Smooth muscle cell (in vitro differentiated cells): ENCODE measurements around the gene LIMS3. TPM values are rescaled to one million over a fixed set of nuclear protein-coding genes. Genes with fewer than 3 reads are reported as not detected.
"Not testable (repeated sequence)": the region's sequence is repeated elsewhere in the genome, so short reads cannot be mapped to it uniquely, and the experiment has no call there.

Source experiments
- DNase-seq: peaks from one replicate; lab custom pipeline; 2025; ENCODE audit not compliant: unreplicated experiment; lab: John Stamatoyannopoulos, UW
- H2AFZ ChIP-seq: fragments of 200-600 bp; sonication (generic); 2 replicates; pipeline ENCODE4 v1.6.0; 2016; ENCODE audit warnings: antibody characterized with exemption, low read depth, mild to moderate bottlenecking
- H3F3A ChIP-seq: fragments of 200-600 bp; sonication (generic); 2 replicates; pipeline ENCODE4 v1.6.0; 2017; ENCODE audit warnings: antibody characterized with exemption, low read depth
- H3K27ac ChIP-seq: fragments of 200-600 bp; sonication (generic); 2 replicates; pipeline ENCODE4 v1.5.1; 2016; ENCODE audit warnings: low read depth, mild to moderate bottlenecking
- H3K27me3 ChIP-seq: fragments of 200-600 bp; sonication (generic); 2 replicates; pipeline ENCODE4 v1.6.1; 2016; ENCODE audit warnings: low read depth, mild to moderate bottlenecking
- H3K36me3 ChIP-seq: fragments of 200-600 bp; sonication (generic); 2 replicates; pipeline ENCODE4 v1.5.1; 2016; ENCODE audit warnings: low read depth
- H3K4me1 ChIP-seq: fragments of 200-600 bp; sonication (generic); 2 replicates; pipeline ENCODE4 v1.5.1; 2016; ENCODE audit warnings: low read depth
- H3K4me2 ChIP-seq: fragments of 200-600 bp; sonication (generic); 2 replicates; pipeline ENCODE4 v1.6.0; 2016; ENCODE audit warnings: mild to moderate bottlenecking
- H3K4me3 ChIP-seq: fragments of 200-600 bp; sonication (generic); 2 replicates; pipeline ENCODE4 v1.5.1; 2016; ENCODE audit warnings: mild to moderate bottlenecking
- H3K79me2 ChIP-seq: fragments of 200-600 bp; sonication (generic); 2 replicates; pipeline ENCODE4 v1.6.0; 2016; ENCODE audit warnings: low read depth, mild to moderate bottlenecking
- H3K9ac ChIP-seq: fragments of 200-600 bp; sonication (generic); 2 replicates; pipeline ENCODE4 v1.6.0; 2016; ENCODE audit warnings: low read depth
- H3K9me3 ChIP-seq: fragments of 200-600 bp; sonication (generic); replicated peaks from 2 replicates; pipeline ENCODE4 v1.5.1; 2016; ENCODE audit warnings: low read depth
- H4K20me1 ChIP-seq: fragments of 200-600 bp; sonication (generic); 2 replicates; pipeline ENCODE4 v1.6.0; 2016; ENCODE audit warnings: low read depth
- WGBS: methylation state at CpG from one replicate; pipeline ENCODE4 v1.1.7; 2016; ENCODE audit warnings: low lambda C conversion rate; 5-methylcytosine and 5-hydroxymethylcytosine counted together
- polyA plus RNA-seq: library from polyadenylated mRNA; unstranded; fragments of >200 nt; fragmentation: Nextera tagmentation; extraction: Ambion mirVana; gene quantifications from 2 replicates; pipeline ENCODE4 v1.2.1, GENCODE V29; 2016
- total RNA-seq: library from RNA; depleted of rRNA; stranded (reverse); fragments of >200 nt; gene quantifications from 2 replicates; pipeline ENCODE4 v1.2.3, GENCODE V29; 2014

LIMS3 gene
- total and polyA plus RNA-seq, 2 experiments from 2014 or later: 6.2 to 7.7 TPM

GRCh38 chr2:109914552-109914951 lies 16.1 kb downstream of the LIMS3 start:
- H3K4me3 ChIP-seq, H3K4me1 ChIP-seq, H2AFZ ChIP-seq, H3K27me3 ChIP-seq, H3K4me2 ChIP-seq, H3F3A ChIP-seq, H3K27ac ChIP-seq, H3K9me3 ChIP-seq, DNase-seq, H4K20me1 ChIP-seq, H3K36me3 ChIP-seq, H3K79me2 ChIP-seq, H3K9ac ChIP-seq: not testable (repeated sequence)
- no CpG with 5 or more reads among the region's 7 CpGs for WGBS

GRCh38 chr2:109915830-109916229 lies 17.3 kb downstream of the LIMS3 start:
- not testable (repeated sequence) for H3K36me3 ChIP-seq, H3K79me2 ChIP-seq, H3K27me3 ChIP-seq, H3K9ac ChIP-seq, DNase-seq, H3F3A ChIP-seq, H3K9me3 ChIP-seq, H3K27ac ChIP-seq, H3K4me2 ChIP-seq, H3K4me1 ChIP-seq, H2AFZ ChIP-seq, H3K4me3 ChIP-seq, H4K20me1 ChIP-seq
- no CpG with 5 or more reads among the region's 5 CpGs for WGBS

- not testable (repeated sequence) for H3K4me2 ChIP-seq, H2AFZ ChIP-seq, H3K4me3 ChIP-seq, H3K36me3 ChIP-seq, H3K27me3 ChIP-seq, H3K4me1 ChIP-seq, H3K9me3 ChIP-seq, H4K20me1 ChIP-seq, DNase-seq, H3F3A ChIP-seq, H3K9ac ChIP-seq, H3K27ac ChIP-seq, H3K79me2 ChIP-seq
- WGBS: no CpG with 5 or more reads among the region's 2 CpGs
These were observed 21.7 kb downstream of the LIMS3 start for GRCh38 chr2:109920162-109920561.

- not testable (repeated sequence) for H3K27me3 ChIP-seq, H3K4me1 ChIP-seq, H3K27ac ChIP-seq, H3F3A ChIP-seq, H3K79me2 ChIP-seq, DNase-seq, H3K4me2 ChIP-seq, H3K4me3 ChIP-seq, H3K9me3 ChIP-seq, H3K9ac ChIP-seq, H2AFZ ChIP-seq, H3K36me3 ChIP-seq, H4K20me1 ChIP-seq
- WGBS: no CpG with 5 or more reads among the region's 7 CpGs
These were observed 23.3 kb downstream of the LIMS3 start for GRCh38 chr2:109921543-109922384.

- no CpG with 5 or more reads among the region's 2 CpGs for WGBS
- not testable (repeated sequence) for H3K36me3 ChIP-seq
These were observed 26.0 kb downstream of the LIMS3 start for GRCh38 chr2:109924481-109924880.

GRCh38 chr2:109927803-109928202 lies 29.3 kb downstream of the LIMS3 start:
- H3K4me1 ChIP-seq: not testable (repeated sequence)

More at GRCh38 chr2:109924481-109924880, 26.0 kb downstream of the LIMS3 start:
- DNase-seq, H3K9me3 ChIP-seq, H3K9ac ChIP-seq, H3K4me1 ChIP-seq, H2AFZ ChIP-seq, H3K27ac ChIP-seq, H3K4me2 ChIP-seq, H3K79me2 ChIP-seq, H3K4me3 ChIP-seq, H3F3A ChIP-seq, H3K27me3 ChIP-seq, H4K20me1 ChIP-seq: not testable (repeated sequence)

GRCh38 chr2:109929222-109929621 lies 30.7 kb downstream of the LIMS3 start:
- H3K4me3 ChIP-seq, H3K9ac ChIP-seq, H3K4me2 ChIP-seq, H3K27ac ChIP-seq, H4K20me1 ChIP-seq, H3K79me2 ChIP-seq, H3K9me3 ChIP-seq, DNase-seq, H2AFZ ChIP-seq, H3K27me3 ChIP-seq, H3K4me1 ChIP-seq, H3K36me3 ChIP-seq, H3F3A ChIP-seq: not testable (repeated sequence)
- WGBS: no CpG with 5 or more reads among the region's 1 CpG

More at GRCh38 chr2:109927803-109928202, 29.3 kb downstream of the LIMS3 start:
- not testable (repeated sequence) for H2AFZ ChIP-seq, H3K9ac ChIP-seq, H3K4me2 ChIP-seq, H3K36me3 ChIP-seq, H3K9me3 ChIP-seq, H3F3A ChIP-seq, H3K79me2 ChIP-seq, H3K4me3 ChIP-seq, H3K27ac ChIP-seq, H4K20me1 ChIP-seq, H3K27me3 ChIP-seq, DNase-seq
- WGBS: no CpG with 5 or more reads among the region's 4 CpGs

GRCh38 chr2:109936534-109936933 lies 38.0 kb downstream of the LIMS3 start:
- DNase-seq, H4K20me1 ChIP-seq, H3K79me2 ChIP-seq, H3F3A ChIP-seq, H3K9me3 ChIP-seq, H3K27ac ChIP-seq, H3K36me3 ChIP-seq, H3K4me2 ChIP-seq, H3K4me1 ChIP-seq, H3K27me3 ChIP-seq, H3K9ac ChIP-seq, H3K4me3 ChIP-seq, H2AFZ ChIP-seq: not testable (repeated sequence)
- no CpG with 5 or more reads among the region's 6 CpGs for WGBS
